NCI-H524 (cell line): ENCODE results near the gene ERN1.

Experiments used
- DNase-seq, 2 experiments: peaks; one replicate each; lab custom pipeline; 2025; lab: John Stamatoyannopoulos, UW

ERN1 gene

DNA sequence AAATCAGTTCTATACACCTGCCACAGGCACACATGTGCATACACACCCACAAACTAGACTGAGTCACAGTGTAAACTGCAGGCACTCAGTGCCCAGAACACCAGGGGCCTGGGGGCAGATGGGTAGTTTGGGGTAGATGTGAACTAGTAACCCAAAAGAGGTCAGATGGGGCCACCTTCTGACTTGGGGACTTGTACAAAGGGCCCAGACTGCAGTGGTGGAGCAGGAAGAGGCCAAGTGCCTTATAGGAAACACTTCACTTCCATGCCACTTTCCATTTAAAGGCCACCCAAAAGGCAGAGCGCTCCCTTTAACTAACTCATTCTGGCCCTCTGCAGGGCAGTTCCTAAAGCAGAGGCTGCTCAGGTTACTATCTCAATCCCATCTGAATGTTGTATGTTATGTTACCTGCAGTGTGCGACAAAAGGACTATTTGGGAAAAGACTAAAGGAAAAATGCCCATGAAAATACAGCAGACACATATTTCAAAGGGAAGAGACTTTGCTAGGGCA lies 27.8 kb upstream of the ERN1 start:
- DNase-seq = no peak

DNA sequence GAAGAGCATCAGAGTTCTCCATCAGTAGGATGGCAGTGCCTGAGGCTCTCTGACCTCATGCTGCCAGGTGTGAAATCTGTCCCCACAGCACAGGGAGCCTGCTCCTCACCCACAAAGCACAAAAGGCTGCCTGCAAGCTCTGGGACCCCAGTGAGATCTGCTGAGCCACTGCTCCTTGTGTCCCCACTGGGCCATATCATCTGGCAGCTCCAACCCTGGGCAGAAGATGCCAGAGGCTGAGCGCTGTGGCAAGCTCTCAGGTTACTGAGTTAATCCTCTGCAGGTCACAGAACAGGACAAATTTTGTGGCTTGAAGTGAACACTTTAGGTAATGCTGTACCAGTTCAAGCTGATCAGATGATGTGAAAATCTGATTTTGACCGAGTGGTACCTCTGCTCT lies 26.7 kb upstream of the ERN1 start:
- DNase-seq = peak; percentile 32 to 64

DNA sequence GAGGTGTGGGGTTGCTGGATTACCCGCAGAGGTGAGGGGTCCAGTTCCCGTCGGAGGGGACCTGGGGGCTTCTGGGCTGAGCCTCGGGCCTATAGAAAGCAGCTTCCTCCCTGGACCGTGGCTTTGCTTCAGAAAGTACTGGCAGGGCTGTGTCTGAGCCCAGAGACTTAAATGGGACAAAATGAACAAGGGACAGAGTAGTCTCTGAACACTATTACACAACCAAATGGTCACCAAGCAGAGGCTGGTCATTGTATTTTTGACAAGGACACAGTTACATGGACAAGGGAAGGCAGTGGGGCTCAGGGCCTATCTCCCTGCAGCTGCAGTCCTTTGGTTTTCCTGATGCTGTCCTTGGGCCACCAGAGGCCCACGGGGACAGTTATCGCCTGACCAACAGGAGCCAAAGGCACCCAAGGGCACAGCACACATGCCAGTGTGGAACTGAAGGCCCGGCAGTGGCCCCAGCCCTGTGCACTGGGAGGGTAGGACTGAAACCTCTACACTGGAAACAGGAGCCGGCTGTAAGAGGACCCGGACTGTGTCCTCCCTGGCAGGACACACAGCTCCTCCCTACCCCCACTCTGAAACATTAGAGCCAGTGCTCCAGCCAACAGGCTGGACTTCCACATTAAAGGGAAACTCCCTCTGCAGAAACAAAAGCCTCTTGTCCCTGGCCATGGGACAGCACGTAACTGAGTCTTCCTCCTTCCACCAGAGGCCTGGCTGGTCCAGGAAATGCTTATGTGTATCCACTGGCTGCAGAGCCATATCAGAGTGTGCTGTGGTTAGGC lies 26.0 kb upstream of the ERN1 start:
- DNase-seq = no peak

DNA sequence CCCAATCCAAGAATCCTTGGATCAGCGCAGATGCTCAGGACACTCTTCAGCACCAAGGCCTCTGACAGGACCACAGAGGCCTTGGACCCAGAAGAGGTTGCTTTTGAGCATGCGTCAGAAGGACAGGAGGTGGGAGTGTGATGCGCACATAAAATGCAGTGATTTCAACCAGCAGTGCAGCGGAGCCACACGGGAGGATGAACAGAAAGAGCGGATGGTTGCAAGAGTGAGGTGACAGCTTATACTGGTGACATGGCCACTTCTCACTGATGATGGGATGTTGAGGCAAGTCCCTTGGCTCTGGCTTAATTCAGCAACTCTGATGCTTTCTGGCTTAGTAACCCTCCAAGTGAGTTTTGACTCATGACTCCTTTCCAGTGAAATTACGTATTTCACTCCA lies 25.2 kb upstream of the ERN1 start:
- no peak for DNase-seq

DNA sequence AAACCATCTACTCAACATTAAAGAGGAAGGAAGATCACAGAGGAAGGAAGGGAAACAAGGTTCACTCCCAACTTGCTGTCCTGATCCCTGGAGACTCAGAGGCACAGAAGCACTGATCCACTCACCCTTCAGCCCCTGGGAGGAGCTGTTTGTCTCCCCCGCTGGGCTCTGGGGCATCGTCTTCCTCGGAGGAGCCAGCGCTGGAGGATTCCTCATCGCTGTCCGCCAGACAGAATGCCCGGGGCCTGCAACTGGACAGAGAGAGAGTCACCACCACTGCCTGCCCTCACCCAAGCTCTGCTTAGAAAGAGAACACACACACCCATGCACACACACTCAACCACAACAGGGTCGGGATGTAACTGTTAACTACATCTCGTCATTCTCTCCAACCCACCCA lies 24.8 kb upstream of the ERN1 start:
- no peak for DNase-seq

DNA sequence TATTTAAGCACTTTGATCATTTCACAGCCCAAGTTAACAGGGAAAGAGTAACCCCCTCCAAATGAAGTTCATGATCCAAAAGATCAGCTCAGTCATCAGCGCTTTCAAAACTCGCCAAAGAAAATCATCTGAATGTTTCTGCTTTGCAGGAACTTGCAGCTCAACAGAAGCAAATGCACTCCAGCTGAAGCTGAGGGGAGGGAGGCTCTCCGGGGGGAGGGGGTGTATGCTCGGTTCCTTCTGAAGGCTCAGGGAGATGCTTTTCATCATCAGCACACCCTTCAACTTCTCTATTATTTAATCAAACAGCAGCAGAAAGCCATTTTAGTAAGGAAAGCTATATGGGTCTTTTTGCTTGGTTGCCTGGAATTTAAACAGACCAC lies 24.4 kb upstream of the ERN1 start:
- DNase-seq = no peak

DNA sequence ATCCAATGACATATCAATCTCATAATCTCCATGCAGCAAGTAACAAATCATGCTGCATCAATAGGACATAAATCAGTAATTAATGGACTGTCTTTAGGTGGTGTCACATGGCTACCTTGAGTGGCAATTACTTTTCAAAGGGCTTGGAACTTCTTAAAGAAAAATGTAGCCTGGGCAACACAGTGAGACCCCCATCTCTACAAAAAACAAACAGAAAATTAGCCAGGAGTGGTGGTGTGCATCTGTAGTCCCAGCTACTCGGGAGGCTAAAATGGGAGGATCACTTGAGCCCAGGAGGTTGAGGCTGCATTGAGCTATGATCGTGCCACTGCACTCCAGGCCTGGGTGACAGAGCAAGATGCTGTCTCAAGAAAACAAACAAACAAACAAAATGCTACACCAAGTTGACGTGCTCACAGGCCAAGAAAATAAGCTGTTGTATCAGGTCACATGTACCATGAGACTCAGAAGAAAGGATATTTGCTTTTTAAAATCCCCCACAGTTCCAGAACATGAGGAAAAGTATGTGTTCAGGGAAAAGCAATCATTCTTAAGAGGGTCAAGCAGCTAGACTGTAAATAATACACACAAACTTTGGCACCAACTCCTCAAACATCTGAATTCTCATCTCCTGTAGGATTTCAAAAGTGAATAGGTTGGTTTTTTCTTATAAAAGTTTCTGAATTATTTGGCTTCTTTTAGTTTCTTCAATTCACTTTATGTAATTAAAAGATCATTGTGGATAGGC lies 23.8 kb upstream of the ERN1 start:
- DNase-seq = no peak

DNA sequence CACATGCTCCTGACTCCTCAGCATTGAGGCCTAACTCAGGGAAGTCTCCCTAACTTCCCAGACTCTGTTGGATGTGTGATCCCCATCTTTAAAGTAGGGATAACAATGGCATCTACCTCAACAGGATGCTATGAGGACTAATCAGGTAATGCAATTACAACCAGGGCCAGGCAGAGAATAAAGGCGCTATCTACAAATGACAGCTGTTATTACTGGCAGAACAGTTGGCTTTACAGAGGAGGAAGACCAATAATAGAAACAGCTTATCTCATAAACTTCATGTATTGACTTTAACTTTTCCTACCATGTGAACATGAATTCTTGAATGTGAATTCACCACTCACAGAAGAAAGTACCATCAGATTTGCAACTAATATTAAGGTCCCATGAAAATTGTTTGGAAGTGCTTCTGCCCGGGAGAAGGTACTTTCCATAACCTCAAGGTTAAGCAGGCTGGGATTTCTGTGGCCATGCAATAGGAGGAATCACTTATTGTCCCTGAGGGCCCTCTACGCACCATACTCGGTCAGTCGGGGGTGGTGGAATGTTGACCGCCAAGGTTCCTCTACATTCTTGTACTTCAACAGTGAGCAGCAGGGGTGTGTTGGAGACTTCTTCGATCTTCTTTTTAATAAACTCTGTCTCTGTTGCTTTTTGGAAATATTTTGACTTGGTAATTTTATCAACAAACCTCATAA lies 22.6 kb upstream of the ERN1 start:
- DNase-seq = no peak

DNA sequence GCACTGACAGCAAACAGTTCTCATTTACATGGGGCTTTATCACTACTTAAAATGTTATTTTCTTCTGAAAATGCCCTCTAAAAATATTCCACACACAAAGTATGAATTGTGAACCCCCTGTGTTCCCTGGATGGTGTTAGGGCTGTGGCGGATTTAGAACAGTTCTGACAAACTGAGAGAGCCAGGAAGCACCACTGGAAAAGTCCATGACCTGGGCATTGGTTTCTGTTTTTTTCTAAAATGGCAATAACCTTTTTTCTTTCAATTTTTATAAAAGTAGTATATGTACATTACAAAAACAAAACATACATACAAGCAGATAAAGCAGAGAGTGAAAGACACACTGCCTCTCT lies 21.0 kb upstream of the ERN1 start:
- no peak for DNase-seq

DNA sequence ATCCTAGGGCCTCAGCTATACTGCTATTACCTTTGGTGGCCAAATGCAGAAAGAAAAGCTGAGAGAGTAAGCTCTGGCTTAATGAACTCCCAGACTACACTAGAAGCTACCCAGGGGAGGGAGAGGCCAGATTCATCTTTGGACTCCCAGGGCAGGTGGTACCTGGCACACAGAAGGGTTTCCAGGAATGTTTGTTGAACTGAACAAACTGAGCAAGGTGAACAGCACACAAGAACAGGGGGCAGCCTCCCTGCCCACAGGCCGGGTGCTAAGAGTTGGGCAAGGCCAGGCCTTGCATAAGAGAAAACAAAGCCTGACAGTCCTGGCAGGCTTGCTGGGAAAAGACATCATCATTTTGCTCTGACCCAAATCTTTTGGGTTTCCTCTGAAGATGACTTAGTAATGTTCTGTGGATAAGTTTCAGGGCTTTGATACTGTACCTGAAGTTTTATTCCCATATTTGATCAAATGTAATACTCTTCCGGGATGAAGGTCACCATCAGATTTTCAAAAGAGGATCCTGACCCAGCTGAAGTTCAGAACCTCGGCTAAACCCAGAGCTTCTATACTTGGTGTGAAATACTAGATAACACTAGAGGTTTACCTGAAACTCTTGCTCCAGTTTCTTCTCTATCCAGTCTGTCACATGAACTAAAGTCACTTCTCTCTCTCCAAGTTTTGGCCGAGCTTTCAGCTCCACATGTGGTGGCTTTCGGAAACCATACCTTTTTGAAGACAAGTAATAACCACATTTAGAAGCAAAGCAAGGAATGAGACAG lies 20.5 kb upstream of the ERN1 start:
- no peak for DNase-seq

DNA sequence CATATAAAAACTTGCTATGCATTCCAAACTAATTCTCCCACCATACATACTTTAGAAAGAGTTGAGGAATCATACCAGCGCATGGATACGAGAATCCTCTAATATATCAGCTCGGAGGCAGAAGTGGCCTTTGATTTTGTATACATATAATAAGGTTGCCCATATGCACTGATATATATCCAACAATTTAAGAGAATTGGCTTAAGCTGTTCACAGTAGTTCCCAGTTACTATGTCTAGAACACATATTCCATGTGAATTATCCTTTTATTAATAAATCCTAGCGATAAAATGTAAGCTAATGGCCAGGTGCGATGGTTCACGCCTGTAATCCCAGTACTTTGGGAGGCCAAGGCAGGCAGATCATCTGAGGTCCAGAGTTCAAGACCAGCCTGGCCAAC lies 19.3 kb upstream of the ERN1 start:
- DNase-seq = no peak

DNA sequence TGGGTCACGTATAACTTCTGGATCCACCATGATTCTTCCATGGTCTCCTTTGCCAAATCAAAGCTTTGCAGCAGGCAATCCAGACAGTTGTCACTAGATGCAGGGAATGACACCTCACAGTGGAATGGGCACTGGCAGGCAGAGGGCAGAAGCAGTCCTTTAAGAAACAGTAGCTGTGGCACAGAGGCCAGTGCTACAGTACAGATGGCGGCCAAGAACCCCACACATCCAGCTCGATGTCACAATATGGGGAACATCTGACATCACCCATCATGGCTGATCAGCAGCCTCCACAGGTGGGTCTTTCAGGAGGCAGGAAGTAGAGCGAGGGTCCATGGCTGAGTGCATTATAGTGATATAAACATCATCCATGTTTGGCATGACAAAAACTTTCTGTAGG lies 18.8 kb upstream of the ERN1 start:
- DNase-seq = peak; percentile 66 to 82

DNA sequence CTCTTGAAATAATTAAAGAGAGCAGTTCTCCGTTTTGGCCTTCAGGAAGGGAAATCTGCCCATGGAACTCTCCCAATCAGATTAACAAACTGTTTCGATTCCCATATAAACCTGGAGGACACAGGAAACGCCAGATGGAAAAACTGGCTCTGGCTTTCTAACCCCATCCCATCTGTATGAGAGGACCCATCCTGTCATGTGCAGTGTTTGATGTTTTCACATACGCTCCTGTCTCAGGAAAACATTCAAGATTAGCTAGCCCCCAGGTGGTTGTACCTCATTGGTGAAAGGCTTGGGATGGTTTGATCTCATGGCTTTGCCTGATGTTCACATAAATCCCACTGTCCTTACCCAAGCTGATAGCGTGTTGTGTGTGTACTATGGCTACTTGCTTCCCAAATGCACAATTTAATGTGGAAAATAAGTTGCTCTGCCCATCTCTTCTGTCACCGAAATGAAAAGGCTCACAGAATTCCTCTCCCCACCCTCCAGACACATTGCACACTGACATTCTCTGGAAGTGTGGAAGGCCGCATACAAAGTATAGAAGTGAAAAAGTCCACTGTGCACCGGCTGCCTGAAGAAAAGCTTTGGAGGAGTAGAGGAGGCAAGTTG lies 18.2 kb upstream of the ERN1 start:
- peak; percentile 65 to 91 for DNase-seq

DNA sequence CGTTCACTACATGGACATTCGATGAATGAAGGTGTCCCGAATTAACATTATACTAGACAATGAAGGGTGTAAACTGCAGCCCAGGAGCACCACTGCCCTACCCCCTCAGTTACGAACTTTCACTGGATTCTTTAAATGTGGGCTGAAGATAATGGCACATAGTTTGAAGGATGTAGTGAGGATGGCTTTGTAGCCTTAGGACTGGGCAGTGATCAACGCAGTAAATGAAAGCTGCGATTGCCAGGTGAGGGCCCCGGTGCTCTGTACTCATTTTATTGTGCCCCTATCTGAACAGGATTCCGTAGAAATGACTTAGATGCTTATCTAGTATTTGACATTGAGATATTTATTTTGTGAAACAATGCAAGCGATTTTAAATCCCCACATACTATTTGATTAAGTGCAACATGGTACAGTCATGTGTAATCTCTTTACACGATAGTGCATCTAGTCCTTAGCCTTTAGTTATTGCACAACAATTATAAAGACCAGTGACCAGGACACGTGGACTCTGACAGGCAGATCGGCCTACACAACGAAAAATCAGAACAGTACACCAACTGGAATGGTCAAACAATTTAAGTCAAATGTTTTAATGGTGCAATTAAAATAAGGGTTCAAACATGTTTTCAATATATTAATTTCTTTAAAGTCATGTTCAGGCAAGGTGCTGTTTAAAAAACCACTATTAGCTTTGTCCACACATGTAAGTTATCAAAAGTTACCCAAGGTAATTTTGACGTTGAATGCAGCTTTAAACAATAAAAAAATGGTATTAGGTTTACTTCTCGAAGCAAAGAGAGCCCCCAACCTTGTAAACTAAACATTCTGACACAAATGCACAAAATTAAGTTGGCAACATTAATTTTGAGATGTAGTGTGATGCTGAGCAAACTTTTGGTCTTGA lies 17.4 kb upstream of the ERN1 start:
- peak in 1 of 2 experiments; percentile 53 for DNase-seq

DNA sequence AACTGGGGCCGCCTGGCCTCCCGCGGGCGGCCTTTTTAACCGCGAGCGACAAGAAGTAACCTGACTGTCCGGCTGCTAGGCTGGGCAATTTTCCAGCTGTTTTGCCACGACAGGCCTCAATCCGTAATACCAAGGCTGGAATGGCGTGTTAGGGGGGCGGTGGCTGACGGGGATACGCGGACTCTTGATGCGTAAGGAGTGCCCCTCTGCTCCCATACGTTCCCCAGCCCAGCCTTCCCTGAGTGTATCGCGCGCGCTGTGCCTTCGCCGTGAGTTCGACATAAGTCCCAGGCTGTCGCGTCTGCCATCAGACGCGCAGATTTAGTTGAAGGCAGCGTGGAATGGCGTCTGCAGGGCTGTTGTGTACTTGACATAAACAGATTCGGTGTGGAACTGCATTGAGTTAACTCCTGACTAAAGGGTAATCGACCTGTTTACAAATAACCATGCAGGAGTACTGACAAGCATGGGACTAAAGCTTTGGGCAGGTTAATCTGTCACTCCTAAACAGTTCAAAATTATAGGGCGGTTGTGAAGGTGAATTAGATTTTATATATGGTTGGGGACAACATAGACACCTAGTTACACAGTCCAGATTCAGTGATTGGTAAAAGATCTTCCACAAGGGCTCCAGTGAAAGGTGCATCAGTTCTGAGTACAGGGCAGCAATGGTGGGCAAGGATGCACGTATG lies 16.6 kb upstream of the ERN1 start:
- peak; percentile 34 to 71 for DNase-seq

DNA sequence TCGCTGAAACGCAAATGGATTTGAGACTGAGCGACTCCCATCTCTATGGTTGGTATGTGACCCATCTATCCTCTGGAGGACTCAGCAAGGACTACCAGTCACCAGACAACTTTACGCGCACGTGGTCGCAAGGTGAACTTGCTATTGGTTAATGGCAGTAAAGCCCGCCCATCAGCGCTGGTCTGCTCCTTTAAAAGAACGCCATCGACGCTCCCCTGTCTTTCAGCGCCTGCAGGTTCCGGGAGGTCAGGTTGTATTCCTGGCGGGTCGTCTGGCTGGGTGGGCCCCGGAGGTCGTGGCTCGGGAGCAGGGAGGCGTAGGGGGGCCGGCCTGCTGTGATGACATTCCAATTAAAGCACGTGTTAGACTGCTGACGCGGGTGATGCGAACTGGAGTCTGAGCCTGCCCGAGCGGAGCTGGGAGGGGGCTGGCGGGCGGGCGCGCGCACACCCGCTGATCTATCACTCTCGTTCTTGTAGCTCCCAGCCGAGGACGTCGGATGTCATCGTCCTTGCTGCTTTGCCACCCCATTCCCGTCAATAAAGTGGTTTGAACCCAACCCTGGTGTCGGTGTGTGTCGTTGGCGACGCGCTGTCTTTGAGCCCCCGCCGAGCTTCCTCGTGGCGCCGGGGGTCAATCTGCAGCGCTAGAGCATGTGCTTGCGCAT lies 15.9 kb upstream of the ERN1 start:
- DNase-seq = peak; percentile 99 to 100

DNA sequence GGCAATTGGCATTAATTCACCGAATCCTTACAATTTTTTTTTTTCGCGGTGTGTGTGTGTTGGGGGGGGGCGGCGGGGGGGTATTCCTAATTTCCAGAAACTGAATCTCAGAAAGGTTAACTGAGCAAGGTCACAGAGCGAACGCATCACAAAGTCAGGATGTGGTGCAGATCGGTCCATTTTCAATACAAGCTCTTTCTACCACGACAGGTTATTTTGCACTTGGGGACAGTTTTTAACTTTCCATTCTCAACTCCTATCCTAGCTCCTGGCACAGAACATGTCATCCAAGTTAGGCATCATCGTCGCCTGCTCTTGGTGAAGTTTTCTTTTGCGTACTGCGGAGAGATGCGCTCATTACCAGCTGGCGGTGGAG lies 15.4 kb upstream of the ERN1 start:
- DNase-seq = no peak

DNA sequence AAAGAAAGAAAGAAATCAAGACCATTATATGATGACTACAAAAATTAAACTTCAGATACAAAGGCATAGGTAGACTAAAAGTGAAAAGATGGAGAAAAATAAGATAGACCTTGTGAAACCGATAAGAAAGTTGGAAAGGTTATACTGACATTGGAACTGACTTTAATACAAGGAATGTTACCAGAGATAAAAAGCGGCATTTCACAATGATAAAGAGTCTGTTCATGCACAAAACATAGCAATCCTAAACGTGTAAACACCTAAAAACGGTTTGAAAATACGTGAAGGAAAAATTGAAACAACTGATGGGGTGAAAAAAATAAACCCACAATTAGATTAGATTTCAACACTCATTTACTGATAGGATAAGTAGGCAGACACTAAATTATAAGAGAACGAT lies 9.6 kb upstream of the ERN1 start:
- DNase-seq = no peak

DNA sequence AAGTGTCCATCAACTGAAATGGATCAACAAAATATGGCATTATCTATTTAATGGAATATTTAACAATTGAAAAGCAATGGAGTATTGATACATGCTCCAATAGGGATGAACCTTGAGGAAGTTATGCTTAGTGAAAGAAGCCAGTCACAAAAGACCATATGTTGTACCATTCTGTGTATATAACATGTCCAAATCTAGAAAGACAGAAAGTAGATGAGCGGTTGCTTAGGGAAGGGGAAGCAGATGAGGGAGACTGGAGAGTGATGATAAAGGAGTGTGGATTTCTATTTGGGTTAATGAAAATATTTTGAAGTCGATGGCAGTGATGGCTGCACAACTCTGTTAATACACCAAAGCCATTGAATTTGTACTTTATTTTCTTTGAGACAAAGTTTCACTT lies 8.5 kb upstream of the ERN1 start:
- DNase-seq = no peak

DNA sequence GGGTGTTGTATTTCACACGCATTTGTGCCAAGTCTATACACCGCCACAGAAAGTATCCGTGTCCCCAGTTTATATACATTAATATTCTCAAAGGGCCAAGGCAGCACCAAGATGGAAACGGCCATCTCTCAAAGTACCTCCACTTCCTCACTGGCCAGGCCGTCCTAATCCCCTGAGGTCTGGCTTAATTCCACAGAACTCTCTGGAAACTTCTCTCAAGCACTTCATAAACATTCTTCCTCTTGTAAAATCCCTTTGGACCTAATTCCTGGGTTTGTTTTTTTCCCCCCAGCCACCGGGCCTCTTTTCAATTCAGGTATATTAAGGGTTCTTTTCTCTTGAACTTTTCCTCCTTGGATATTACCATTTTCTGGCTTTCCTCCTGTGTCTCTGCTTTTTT lies 5.1 kb upstream of the ERN1 start:
- DNase-seq = no peak
